GM12878 (cell line): ENCODE measurements around the gene KCNAB3. TPM values are rescaled to one million over a fixed set of nuclear protein-coding genes. Genes with fewer than 3 reads are reported as not detected.

Experiments used
- ATAC-seq: fragments of 200-7000 bp; cut with Tn5 transposase; 3 replicates; pipeline ENCODE4 v1.9.1; 2020; ENCODE audit warnings: mild to moderate bottlenecking, moderate library complexity
- BruUV-seq: library from RNA; stranded (reverse); fragments of 400-500 nt; replicated peaks from 2 replicates; lab custom pipeline; 2021; lab: Mats Ljungman, UMichigan
- CTCF ChIA-PET: fragments of 300-600 bp; sonication (Branson Sonifier 250); formaldehyde crosslinking; extraction: SDS; loops from one replicate; lab custom pipeline; 2021; ENCODE audit warnings: inconsistent platforms; lab: Yijun Ruan, JAX
- POLR2A ChIA-PET: fragments of 350-600 bp; formaldehyde crosslinking; extraction: SDS; loops from one replicate; lab custom pipeline; 2021; ENCODE audit warnings: inconsistent platforms; lab: Charles Lee
- RAD21 ChIA-PET: fragments of 300-600 bp; sonication (Branson Sonifier 250); formaldehyde crosslinking; loops from one replicate; lab custom pipeline; 2023; ENCODE audit warnings: antibody characterized with exemption; ENCODE audit not compliant: unreplicated experiment; lab: Charles Lee
- SMC1A ChIA-PET: fragments of 300-600 bp; sonication (Branson Sonifier 250); formaldehyde crosslinking; loops from one replicate; lab custom pipeline; 2023; ENCODE audit not compliant: unreplicated experiment, uncharacterized antibody; lab: Charles Lee
- DNase-seq: peaks from one replicate; pipeline ENCODE4 v3.0.0-alpha.2; 2011; ENCODE audit warnings: low read depth, low spot score
- FAIRE-seq: peaks from 3 replicates; lab custom pipeline; 2011; peaks lifted over from hg19 to GRCh38; lab: Jason Lieb, UNC
- H2AFZ ChIP-seq: 2 replicates; pipeline ENCODE4 v1.6.0; 2011; ENCODE audit warnings: low read depth, low read length, control low read depth; ENCODE audit not compliant: control insufficient read depth
- H3K27ac ChIP-seq: 2 replicates; pipeline ENCODE4 v1.5.1; 2011; ENCODE audit warnings: control low read depth; ENCODE audit not compliant: control insufficient read depth, insufficient read depth
- H3K27me3 ChIP-seq, 2 experiments: replicated peaks in 1 of 2; 2 replicates each; pipeline versions ENCODE4 v1.6.0 to v1.6.1; 2011; ENCODE audit warnings: low read length in 1 of 2; ENCODE audit not compliant: control insufficient read depth in 2 of 2, insufficient read depth in 2 of 2
- H3K36me3 ChIP-seq, 2 experiments: 2 replicates each; pipeline ENCODE4 v1.5.1; 2011; ENCODE audit warnings: low read length in 1 of 2; ENCODE audit not compliant: control insufficient read depth in 2 of 2, insufficient read depth in 2 of 2
- H3K4me1 ChIP-seq: 2 replicates; pipeline ENCODE4 v1.6.1; 2011; ENCODE audit warnings: mild to moderate bottlenecking, low read length, moderate library complexity, mixed read lengths; ENCODE audit not compliant: control insufficient read depth, insufficient read depth
- H3K4me2 ChIP-seq: 2 replicates; pipeline ENCODE4 v1.6.0; 2011; ENCODE audit warnings: control low read depth; ENCODE audit not compliant: control insufficient read depth, insufficient read depth
- H3K4me3 ChIP-seq: fragments of 200-600 bp; sonication (generic); 2 replicates; pipeline ENCODE4 v1.5.1; 2016
- H3K79me2 ChIP-seq: 2 replicates; pipeline ENCODE4 v1.6.0; 2011; ENCODE audit warnings: low read length; ENCODE audit not compliant: control insufficient read depth, insufficient read depth
- H3K9ac ChIP-seq: 2 replicates; pipeline ENCODE4 v1.8.0; 2011; ENCODE audit warnings: low read length, control low read depth, mixed read lengths; ENCODE audit not compliant: control insufficient read depth, insufficient read depth
- H3K9me3 ChIP-seq: replicated peaks from 3 replicates; pipeline ENCODE4 v1.5.1; 2011; ENCODE audit warnings: mild to moderate bottlenecking, low read length; ENCODE audit not compliant: control insufficient read depth, insufficient read depth
- H4K20me1 ChIP-seq: 2 replicates; pipeline ENCODE4 v1.6.0; 2011; ENCODE audit not compliant: control insufficient read depth, insufficient read depth
- BCLAF1 ChIP-seq: fragments of 450-650 bp; IDR thresholded peaks from 2 replicates; pipeline ENCODE4 v1.6.1; 2017; ENCODE audit warnings: antibody characterized with exemption, mild to moderate bottlenecking, moderate library complexity
- CBFB ChIP-seq: IDR thresholded peaks from 2 replicates; pipeline ENCODE4 v1.6.1; 2016; ENCODE audit warnings: antibody characterized with exemption, low read depth
- CEBPB ChIP-seq, 2 experiments: fragments of 150-350 bp in 1 of 2; IDR thresholded peaks; 2 replicates each; pipeline ENCODE4 v1.6.1; 2012 to 2014; ENCODE audit warnings: low read depth in 2 of 2, low read length in 2 of 2, borderline replicate concordance in 1 of 2, inconsistent platforms in 1 of 2
- ELK1 ChIP-seq: IDR thresholded peaks from 2 replicates; pipeline ENCODE4 v1.6.1; 2012; ENCODE audit warnings: low read depth, low read length, improper control_type of control experiment
- ESRRA ChIP-seq: IDR thresholded peaks from 2 replicates; pipeline ENCODE4 v1.6.1; 2012; ENCODE audit warnings: mild to moderate bottlenecking, low read length, improper control_type of control experiment
- EZH2 ChIP-seq: IDR thresholded peaks from 2 replicates; pipeline ENCODE4 v1.6.1; 2012; ENCODE audit warnings: low read depth, mild to moderate bottlenecking, control low read depth, inconsistent platforms, low read length, borderline replicate concordance; ENCODE audit not compliant: control insufficient read depth
- FOS ChIP-seq: IDR thresholded peaks from 3 replicates; pipeline ENCODE4 v1.6.1; 2011; ENCODE audit warnings: borderline replicate concordance; ENCODE audit not compliant: insufficient read length; ENCODE audit errors: extremely low read depth
- GABPA ChIP-seq: IDR thresholded peaks from 2 replicates; pipeline ENCODE4 v1.6.1; 2014; ENCODE audit warnings: antibody characterized with exemption, low read depth, mild to moderate bottlenecking, inconsistent platforms
- HDAC6 ChIP-seq: fragments of 200-600 bp; sonication (generic); IDR thresholded peaks from one replicate; pipeline ENCODE4 v1.8.0; 2017; ENCODE audit warnings: antibody characterized with exemption; ENCODE audit not compliant: unreplicated experiment
- JUNB ChIP-seq: IDR thresholded peaks from 2 replicates; pipeline ENCODE4 v1.6.1; 2016; ENCODE audit warnings: antibody characterized with exemption, mild to moderate bottlenecking
- KDM1A ChIP-seq: fragments of 200-600 bp; sonication (generic); IDR thresholded peaks from 2 replicates; pipeline ENCODE4 v1.6.1; 2016; ENCODE audit warnings: borderline replicate concordance
- PRDM15 ChIP-seq: fragments of 450-650 bp; formaldehyde crosslinking; IDR thresholded peaks from 2 replicates; pipeline ENCODE4 v1.4.0; 2020; ENCODE audit warnings: mild to moderate bottlenecking, moderate library complexity
- SMAD5 ChIP-seq: IDR thresholded peaks from 2 replicates; pipeline ENCODE4 v1.6.1; 2016; ENCODE audit warnings: antibody characterized with exemption, low read depth
- ZBTB11 ChIP-seq: fragments of 450-650 bp; formaldehyde crosslinking; IDR thresholded peaks from 2 replicates; pipeline ENCODE4 v1.5.0; 2022; ENCODE audit warnings: mild to moderate bottlenecking, missing genetic modification characterization
- WGBS: methylation state at CpG from one replicate; pipeline ENCODE4 v1.1.6; 2016; ENCODE audit warnings: low lambda C conversion rate; ENCODE audit not compliant: insufficient replicate concordance, insufficient coverage; ENCODE audit errors: missing lambda C conversion rate; 5-methylcytosine and 5-hydroxymethylcytosine counted together
- in situ Hi-C: fragments of 300-500 bp; cut with MboI; formaldehyde crosslinking; loops from 9 replicates; pipeline ENCODE4 v1.14.3; 2018; ENCODE audit warnings: mixed read lengths
- intact Hi-C: fragments of 100-400 bp; cut with micrococcal nuclease; formaldehyde crosslinking; loops from one replicate; pipeline ENCODE4 v1.14.2; 2022; ENCODE audit not compliant: unreplicated experiment
- polyA plus RNA-seq, 11 experiments: library from polyadenylated mRNA; depleted of rRNA in 4 of 11; unstranded in 6 of 11; stranded (reverse) in 5 of 11; fragments of >200 nt; fragmentation: Nextera tagmentation in 4 of 11; fragmentation: Illumina TruSeq in 1 of 11; extraction: Ambion mirVana in 4 of 11; extraction: Trizol in 1 of 11; gene quantifications; 1 replicate in 1 of 11; 2 replicates in 10 of 11; pipeline versions ENCODE4 v1.2.1 to v1.2.3, GENCODE V29; 2011 to 2016; ENCODE audit warnings: inconsistent platforms in 2 of 11, missing spikeins in 2 of 11, low read depth in 1 of 11
- total RNA-seq, 4 experiments: library from RNA; depleted of rRNA in 3 of 4; stranded (reverse); fragments of >200 nt in 3 of 4; fragmentation: Illumina TruSeq in 1 of 4; extraction: Trizol in 1 of 4; gene quantifications; 2 replicates each; pipeline versions ENCODE4 v1.2.1 to v1.2.3, GENCODE V29; 2013 to 2021

KCNAB3 gene
- total and polyA plus RNA-seq, 10 of the 15 experiments (the other 5 are each of a cell fraction or from before 2014, with no cell fraction given) = 0.22 to 7.9 (median 1.8) TPM

- H3K36me3 ChIP-seq = no peaks in the 10 kb centered on the region
- DNase-seq (no peak), FAIRE-seq (no peak), ATAC-seq (no peak)
- no peaks in the 10 kb centered on the region for H3K27me3 ChIP-seq
- ChIA-PET CTCF (interaction anchor here (1.6 kb wide), 1 partner anchor 85 kb away, joined by 4 read pairs; no protein-coding TSS in a partner anchor), RAD21 (no interaction called here), POLR2A (no interaction called here), SMC1A (no interaction called here)
- H3K9me3 ChIP-seq = peaks cover 7% of the 10 kb centered on the region
- no peak overlapping the region for H3K4me3 ChIP-seq
- BruUV-seq = no TSS peak
- no peak overlapping the region for H2AFZ ChIP-seq
- H3K9ac ChIP-seq = no peak overlapping the region
- WGBS = 39% methylated on average over 4 of the region's 4 CpGs
- no peaks in the 10 kb centered on the region for H4K20me1 ChIP-seq
- intact Hi-C loops (no loop called here), in situ Hi-C loops (no loop called here)
- H3K79me2 ChIP-seq = no peaks in the 10 kb centered on the region
- H3K27ac ChIP-seq = no peak overlapping the region
- H3K4me2 ChIP-seq = no peak overlapping the region
- no peaks in the 10 kb centered on the region for H3K4me1 ChIP-seq
- TF ChIP-seq ESRRA (no peak), BCLAF1 (no peak), EZH2 (no peak), CEBPB (IDR thresholded peaks at IDR 0.05; ENCODE audit: borderline replicate concordance in 1 of 2, low read depth in 2 of 2, low read length in 2 of 2) (no peak), PRDM15 (CRISPR knock-in tag) (no peak), KDM1A (no peak), FOS (no peak), HDAC6 (no peak), CBFB (no peak), GABPA (no peak), JUNB (no peak), ELK1 (no peak), SMAD5 (no peak), ZBTB11 (CRISPR knock-in tag) (no peak)
These were observed 42.0 kb upstream of the KCNAB3 start for GRCh38 chr17:7971651-7972050.
